Psoas muscle (tissue), 8 donors: ENCODE measurements around the gene MBP. TPM values are rescaled to one million over a fixed set of nuclear protein-coding genes. Genes with fewer than 3 reads are reported as not detected.
A peak's percentile ranks its signal among the peaks of the same experiment; 100 is the strongest.

Experiments used
- ATAC-seq, 4 donors: fragments of 200-7000 bp; cut with Tn5 transposase; one replicate each; pipeline ENCODE4 v1.9.1; 2020; ENCODE audit warnings: moderate library complexity in 3 of 4, mild to moderate bottlenecking in 2 of 4
- DNase-seq, 2 donors: peaks; one replicate each; pipeline ENCODE4 v3.0.0-alpha.2; 2020
- H3K27ac ChIP-seq: fragments of 200-600 bp; one replicate; pipeline ENCODE4 v1.8.0; 2022
- H3K27me3 ChIP-seq, 3 donors: fragments of 200-600 bp in 1 of 3; one replicate each; pipeline versions ENCODE4 v1.6.1 to v1.8.0; 2013 to 2022; ENCODE audit warnings: low read length in 2 of 3, mild to moderate bottlenecking in 2 of 3, moderate library complexity in 1 of 3; ENCODE audit not compliant: insufficient read depth in 3 of 3
- H3K36me3 ChIP-seq, 2 donors: fragments of 200-600 bp in 1 of 2; one replicate each; pipeline versions ENCODE4 v1.6.1 to v1.8.0; 2013 to 2022; ENCODE audit warnings: low read depth in 1 of 2, mild to moderate bottlenecking in 1 of 2, moderate library complexity in 1 of 2; ENCODE audit not compliant: insufficient read depth in 1 of 2
- H3K4me1 ChIP-seq: fragments of 200-600 bp; one replicate; pipeline ENCODE4 v1.8.0; 2022
- H3K4me3 ChIP-seq: fragments of 200-600 bp; one replicate; pipeline ENCODE4 v1.8.0; 2022; ENCODE audit warnings: mild to moderate bottlenecking
- H3K9me3 ChIP-seq: fragments of 200-600 bp; one replicate; pipeline ENCODE4 v1.8.0; 2022
- CTCF ChIP-seq: fragments of 200-600 bp; IDR thresholded peaks from one replicate; pipeline ENCODE4 v1.8.0; 2022; ENCODE audit warnings: antibody characterized with exemption
- WGBS, 3 donors: extraction: QIAGEN DNeasy Blood & Tissue Kit; methylation state at CpG; one replicate each; pipeline versions ENCODE4 v1.1.6 to v1.1.7; 2013; 5-methylcytosine and 5-hydroxymethylcytosine counted together
- intact Hi-C, 2 donors: fragments of 100-400 bp; cut with DNase I; formaldehyde crosslinking; loops; one replicate each; pipeline versions ENCODE4 v1.11.0 to v1.14.2; 2022
- polyA plus RNA-seq, 3 donors: library from polyadenylated mRNA; stranded (reverse); fragments of 200-250 nt; gene quantifications; one replicate each; pipeline ENCODE4 v1.2.3, GENCODE V29; 2013
- total RNA-seq, 4 donors: library from RNA; stranded (reverse); fragmentation: NEBNext Ultra II Directional in 2 of 4; extraction: Animal tissue kit (Norgen Biotek cat#: 25700) in 2 of 4; gene quantifications; one replicate each; pipeline versions ENCODE4 v1.2.1 to v1.2.4, GENCODE V29; 2021 to 2023
- donor health status: healthy with polysubstance abuse.
- donor health status: DM: no; HTN: no; CAD: no; lungs with moderate emphysema.
- donor health status: Bipolar disorder and iron deficiency.
- donor health status: healthy.
- donor health status: DM: yes; HTN: yes; CAD: no.
- donor health status: DM: no; HTN: no; CAD: no.
- donor health status: DM: no; HTN: no; CAD: no.
- donor health status: DM: yes; HTN: yes; CAD: no.

The MBP gene
- total and polyA plus RNA-seq, 7 donors = 16.4 to 88.2 (median 51.6) TPM

- intact Hi-C loops = no loop called here
- Histone ChIP-seq H3K9me3 (no peaks in the 10 kb centered on the region), H3K4me1 (peaks cover 35% of the 10 kb centered on the region), H3K36me3 (peaks cover 0 to 9% of the 10 kb centered on the region in 2 donors), H3K27me3 (no peaks in the 10 kb centered on the region), H3K27ac (peak overlapping the region; percentile 76), H3K4me3 (no peak overlapping the region)
- DNase-seq = no peak
- TF ChIP-seq CTCF = no peak
- no peak for ATAC-seq
- 87 to 91% (median 89%) methylated on average over 8 of the region's 8 CpGs for WGBS, 3 donors
These were observed 120.5 kb downstream of the MBP start for GRCh38 chr18:77012120-77012519.

- no peak for DNase-seq
- intact Hi-C loops = loop anchor here in 1 of 2 donors (10.0 kb wide), 1 partner anchor 125 kb away; the partner anchor contains the start of gene MBP
- no peaks in the 10 kb centered on the region for H3K36me3 ChIP-seq
- TF ChIP-seq CTCF = no peak
- H3K27me3 ChIP-seq = no peaks in the 10 kb centered on the region
- peaks cover 27% of the 10 kb centered on the region for H3K4me1 ChIP-seq
- H3K27ac ChIP-seq = no peak overlapping the region
- no peaks in the 10 kb centered on the region for H3K9me3 ChIP-seq
- WGBS, 3 donors = 83 to 88% (median 85%) methylated on average over 19 of the region's 19 CpGs
- no peak overlapping the region for H3K4me3 ChIP-seq
- ATAC-seq = no peak
These were observed 122.9 kb downstream of the MBP start for GRCh38 chr18:77009675-77010074.

- Histone ChIP-seq H3K27me3 (no peaks in the 10 kb centered on the region), H3K36me3 (no peaks in the 10 kb centered on the region), H3K4me3 (no peak overlapping the region), H3K27ac (no peak overlapping the region), H3K9me3 (no peaks in the 10 kb centered on the region), H3K4me1 (peaks cover 18% of the 10 kb centered on the region)
- WGBS, 3 donors = 74 to 88% (median 86%) methylated on average over 23 of the region's 23 CpGs
- ATAC-seq = no peak
- no peak for TF ChIP-seq CTCF
- DNase-seq = no peak
- intact Hi-C loops = loop anchor here in 1 of 2 donors (10.0 kb wide), 1 partner anchor 126 kb away; the partner anchor contains the start of gene MBP
These were observed 123.8 kb downstream of the MBP start for GRCh38 chr18:77008576-77009315.

GRCh38 chr18:77008006-77008405 lies 124.6 kb downstream of the MBP start:
- TF ChIP-seq CTCF = no peak
- Histone ChIP-seq H3K27ac (no peak overlapping the region), H3K36me3 (no peaks in the 10 kb centered on the region), H3K4me3 (no peak overlapping the region), H3K9me3 (no peaks in the 10 kb centered on the region), H3K4me1 (peaks cover 12% of the 10 kb centered on the region), H3K27me3 (no peaks in the 10 kb centered on the region)
- 69 to 84% (median 71%) methylated on average over 13 of the region's 13 CpGs for WGBS, 3 donors
- no peak for ATAC-seq
- intact Hi-C loops = loop anchor here in 1 of 2 donors (10.0 kb wide), 1 partner anchor 127 kb away; the partner anchor contains the start of gene MBP
- no peak for DNase-seq
